Measurements from ENCODE around the gene FAM184A. TPM values are rescaled to one million over a fixed set of nuclear protein-coding genes. Genes with fewer than 3 reads are reported as not detected.

FAM184A gene
- total RNA-seq, 1 donor from 2014 or later: 134 TPM

DNA sequence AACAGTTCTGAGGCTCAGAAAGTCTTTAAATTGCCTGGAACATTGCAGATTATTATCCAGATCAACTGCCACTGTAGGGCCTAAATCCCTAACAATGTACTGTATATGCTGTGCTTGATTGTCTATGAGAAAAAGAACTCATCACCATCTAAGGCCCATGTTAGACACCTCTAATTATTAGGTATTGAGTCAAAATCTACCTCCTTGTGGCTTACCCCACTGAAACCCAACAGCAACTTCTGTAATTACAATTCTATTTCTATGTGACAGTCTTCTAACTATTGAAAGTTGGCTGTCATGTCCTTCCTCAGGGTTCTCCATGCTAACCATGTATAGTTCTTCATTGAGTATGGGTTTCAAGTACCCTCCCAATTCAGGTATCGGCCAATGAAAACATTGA lies 157.4 kb downstream of the FAM184A start:
- no peaks in the 10 kb centered on the region for H3K27me3 Mint-ChIP-seq (ENCODE audit: unreplicated experiment)
- H3K9me3 Mint-ChIP-seq (ENCODE audit: unreplicated experiment): no peaks in the 10 kb centered on the region
- no peaks in the 10 kb centered on the region for H3K4me1 Mint-ChIP-seq (ENCODE audit: unreplicated experiment)
- H3K27ac Mint-ChIP-seq (ENCODE audit: unreplicated experiment): no peak overlapping the region
- TF ChIP-seq, protein P1, sequence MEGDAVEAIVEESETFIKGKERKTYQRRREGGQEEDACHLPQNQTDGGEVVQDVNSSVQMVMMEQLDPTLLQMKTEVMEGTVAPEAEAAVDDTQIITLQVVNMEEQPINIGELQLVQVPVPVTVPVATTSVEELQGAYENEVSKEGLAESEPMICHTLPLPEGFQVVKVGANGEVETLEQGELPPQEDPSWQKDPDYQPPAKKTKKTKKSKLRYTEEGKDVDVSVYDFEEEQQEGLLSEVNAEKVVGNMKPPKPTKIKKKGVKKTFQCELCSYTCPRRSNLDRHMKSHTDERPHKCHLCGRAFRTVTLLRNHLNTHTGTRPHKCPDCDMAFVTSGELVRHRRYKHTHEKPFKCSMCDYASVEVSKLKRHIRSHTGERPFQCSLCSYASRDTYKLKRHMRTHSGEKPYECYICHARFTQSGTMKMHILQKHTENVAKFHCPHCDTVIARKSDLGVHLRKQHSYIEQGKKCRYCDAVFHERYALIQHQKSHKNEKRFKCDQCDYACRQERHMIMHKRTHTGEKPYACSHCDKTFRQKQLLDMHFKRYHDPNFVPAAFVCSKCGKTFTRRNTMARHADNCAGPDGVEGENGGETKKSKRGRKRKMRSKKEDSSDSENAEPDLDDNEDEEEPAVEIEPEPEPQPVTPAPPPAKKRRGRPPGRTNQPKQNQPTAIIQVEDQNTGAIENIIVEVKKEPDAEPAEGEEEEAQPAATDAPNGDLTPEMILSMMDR (IDR thresholded peaks at IDR 0.05; ENCODE audit: unreplicated experiment): no peak
- H3K4me3 Mint-ChIP-seq (ENCODE audit: unreplicated experiment): no peak overlapping the region
- peaks cover 34% of the 10 kb centered on the region for H3K36me3 Mint-ChIP-seq (ENCODE audit: low read depth, unreplicated experiment)
- no peak for DNase-seq (ENCODE audit: low spot score)

DNA sequence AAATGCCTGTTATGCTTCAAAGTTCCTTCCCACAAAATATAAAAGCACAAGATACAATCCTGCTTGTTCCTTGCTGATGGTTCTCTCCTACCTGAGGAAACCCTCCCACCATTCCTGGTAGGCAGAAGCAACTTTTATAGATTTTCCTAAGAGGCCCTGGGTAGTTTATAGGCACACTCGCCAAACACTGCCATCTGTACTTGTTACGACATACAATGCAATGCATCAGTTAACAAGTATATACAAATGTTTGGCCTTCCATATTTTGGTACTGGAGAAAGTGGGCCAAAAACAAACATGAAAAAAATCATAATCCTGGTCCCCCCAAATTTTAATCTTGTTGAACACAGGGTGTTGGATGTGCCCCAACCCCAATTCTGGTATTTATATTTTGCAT lies 160.1 kb downstream of the FAM184A start:
- Mint-ChIP-seq H3K27ac (ENCODE audit: unreplicated experiment) (no peak overlapping the region), H3K36me3 (ENCODE audit: low read depth, unreplicated experiment) (peaks cover 48% of the 10 kb centered on the region), H3K9me3 (ENCODE audit: unreplicated experiment) (no peaks in the 10 kb centered on the region), H3K4me3 (ENCODE audit: unreplicated experiment) (no peak overlapping the region), H3K27me3 (ENCODE audit: unreplicated experiment) (no peaks in the 10 kb centered on the region), H3K4me1 (ENCODE audit: unreplicated experiment) (no peaks in the 10 kb centered on the region)
- DNase-seq (ENCODE audit: low spot score): no peak
- TF ChIP-seq, protein P1 (IDR thresholded peaks at IDR 0.05; ENCODE audit: unreplicated experiment): no peak

DNA sequence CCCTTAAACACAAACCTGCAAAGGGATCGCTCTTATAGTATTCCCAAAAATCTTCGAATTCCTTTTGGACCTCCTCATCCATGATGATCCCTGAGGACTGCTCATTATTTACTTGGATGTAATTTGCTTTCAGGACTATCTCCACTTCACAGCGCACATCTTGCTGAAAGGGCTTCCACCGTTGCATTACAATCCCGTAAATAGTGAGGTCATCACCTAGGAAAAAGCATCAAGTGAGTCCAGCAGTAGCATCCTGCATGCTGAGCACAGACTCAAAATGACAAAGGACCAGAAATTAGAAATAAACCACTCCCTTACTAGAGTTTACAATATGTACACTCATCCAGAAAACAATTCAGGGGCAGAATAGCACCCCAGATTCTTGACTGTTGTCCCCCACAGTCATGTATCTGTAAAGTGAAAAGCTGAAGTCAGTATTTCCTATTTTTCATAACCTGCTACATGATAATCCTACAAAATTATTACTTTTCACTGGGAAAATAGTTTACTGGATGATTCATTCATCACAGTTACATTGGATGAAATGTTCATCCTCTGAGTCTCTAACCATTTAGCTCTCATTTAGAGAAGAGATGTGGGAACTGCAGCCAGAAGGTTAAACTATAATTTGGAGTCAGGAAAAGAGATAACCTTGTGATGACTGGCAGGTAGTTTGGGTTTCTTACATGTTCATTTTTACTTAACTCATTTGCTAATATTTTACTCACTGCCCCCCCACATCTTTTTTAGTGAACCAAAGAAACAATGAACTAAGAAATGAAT lies 160.7 kb downstream of the FAM184A start:
- Mint-ChIP-seq H3K27ac (ENCODE audit: unreplicated experiment) (no peak overlapping the region), H3K36me3 (ENCODE audit: low read depth, unreplicated experiment) (peaks cover 51% of the 10 kb centered on the region), H3K27me3 (ENCODE audit: unreplicated experiment) (no peaks in the 10 kb centered on the region), H3K4me1 (ENCODE audit: unreplicated experiment) (no peaks in the 10 kb centered on the region), H3K4me3 (ENCODE audit: unreplicated experiment) (no peak overlapping the region), H3K9me3 (ENCODE audit: unreplicated experiment) (no peaks in the 10 kb centered on the region)
- no peak for DNase-seq (ENCODE audit: low spot score)
- TF ChIP-seq, protein P1 (IDR thresholded peaks at IDR 0.05; ENCODE audit: unreplicated experiment): no peak

DNA sequence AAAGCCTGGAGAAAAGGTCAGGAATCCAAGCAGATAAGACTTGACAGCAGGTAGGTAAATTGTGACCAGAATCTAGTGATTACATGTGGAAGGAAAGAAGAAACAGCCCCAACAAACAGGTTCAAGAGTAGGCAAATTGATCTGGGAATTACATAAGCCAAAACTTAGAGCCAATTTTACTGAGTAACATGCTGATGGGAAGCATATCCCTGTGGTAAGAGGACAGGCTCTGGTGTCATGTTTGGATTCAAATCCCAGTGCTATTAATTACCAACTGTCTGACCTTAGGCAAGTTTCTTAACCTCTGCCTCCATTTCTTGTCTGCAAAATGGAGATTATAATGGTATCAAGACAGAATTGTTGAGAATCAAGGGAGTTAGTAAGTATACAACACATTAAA lies 163.9 kb downstream of the FAM184A start:
- DNase-seq (ENCODE audit: low spot score): no peak
- H3K36me3 Mint-ChIP-seq (ENCODE audit: low read depth, unreplicated experiment): peaks cover 30% of the 10 kb centered on the region
- H3K9me3 Mint-ChIP-seq (ENCODE audit: unreplicated experiment): no peaks in the 10 kb centered on the region
- H3K27me3 Mint-ChIP-seq (ENCODE audit: unreplicated experiment): no peaks in the 10 kb centered on the region
- H3K27ac Mint-ChIP-seq (ENCODE audit: unreplicated experiment): no peak overlapping the region
- no peaks in the 10 kb centered on the region for H3K4me1 Mint-ChIP-seq (ENCODE audit: unreplicated experiment)
- no peak overlapping the region for H3K4me3 Mint-ChIP-seq (ENCODE audit: unreplicated experiment)
- TF ChIP-seq, protein P1 (IDR thresholded peaks at IDR 0.05; ENCODE audit: unreplicated experiment): no peak

DNA sequence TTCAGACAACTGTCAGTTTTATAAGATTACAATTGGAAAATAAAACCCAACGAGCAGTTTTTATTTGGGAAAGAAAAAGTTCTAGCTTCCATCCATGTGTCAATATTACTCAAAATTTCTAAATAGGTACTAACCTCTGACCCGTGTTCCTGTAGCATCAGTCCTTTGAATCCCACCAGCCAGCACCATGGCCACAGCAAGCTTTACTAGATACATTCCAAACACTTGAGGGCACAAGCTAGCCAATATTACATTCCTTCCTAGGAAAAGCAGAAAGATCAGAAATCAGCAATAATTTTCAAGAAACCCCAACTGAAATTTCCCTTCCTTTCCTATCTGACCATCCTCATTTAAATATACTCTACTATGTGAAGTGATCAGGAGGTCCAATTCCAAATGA lies 165.3 kb downstream of the FAM184A start:
- no peak overlapping the region for H3K27ac Mint-ChIP-seq (ENCODE audit: unreplicated experiment)
- no peak overlapping the region for H3K4me3 Mint-ChIP-seq (ENCODE audit: unreplicated experiment)
- H3K36me3 Mint-ChIP-seq (ENCODE audit: low read depth, unreplicated experiment): peaks cover 28% of the 10 kb centered on the region
- TF ChIP-seq, protein P1 (IDR thresholded peaks at IDR 0.05; ENCODE audit: unreplicated experiment): no peak
- H3K9me3 Mint-ChIP-seq (ENCODE audit: unreplicated experiment): no peaks in the 10 kb centered on the region
- no peaks in the 10 kb centered on the region for H3K4me1 Mint-ChIP-seq (ENCODE audit: unreplicated experiment)
- H3K27me3 Mint-ChIP-seq (ENCODE audit: unreplicated experiment): no peaks in the 10 kb centered on the region
- DNase-seq (ENCODE audit: low spot score): no peak
